ENCODE results near the gene FADD.

FADD gene

DNA sequence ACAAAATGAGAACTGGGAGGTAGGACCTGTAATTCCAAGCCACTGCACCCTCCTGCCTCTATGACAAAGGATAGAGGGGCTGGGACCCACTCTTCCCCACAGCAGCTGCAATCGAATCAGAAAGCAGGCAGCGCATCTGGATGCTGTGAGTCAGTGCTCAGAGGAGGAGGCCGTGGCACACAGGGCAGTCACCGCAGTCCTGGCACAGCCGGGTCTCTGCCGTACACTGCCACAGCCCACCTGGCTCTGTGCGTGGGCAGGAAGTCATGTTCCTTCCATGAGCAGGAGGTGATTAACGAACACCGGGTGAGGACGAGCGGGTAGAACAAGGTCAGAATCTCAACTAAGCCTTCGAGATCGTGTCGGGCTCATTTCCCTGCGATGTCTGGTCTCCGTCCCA is 37.2 kb downstream of the FADD start:
- no peak for DNase-seq

DNA sequence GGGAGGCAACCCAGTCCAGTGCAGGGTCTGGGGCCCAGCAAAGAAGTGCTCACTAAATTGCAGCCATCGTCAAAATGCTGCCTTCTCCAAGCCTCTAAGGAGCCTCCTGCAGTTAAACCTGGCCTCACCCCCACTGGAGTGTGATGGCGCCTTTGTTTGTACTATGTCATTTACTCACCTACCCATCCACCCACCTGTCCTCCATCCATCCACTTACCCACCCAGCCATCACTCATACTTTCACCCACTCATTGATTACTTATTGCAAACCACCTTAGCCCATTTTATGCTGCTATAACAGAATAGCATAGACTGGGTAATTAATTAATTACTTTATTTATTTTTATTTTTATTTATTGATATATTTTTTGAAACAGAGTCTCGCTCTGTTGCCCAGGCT is 38.6 kb downstream of the FADD start:
- no peak for DNase-seq

DNA sequence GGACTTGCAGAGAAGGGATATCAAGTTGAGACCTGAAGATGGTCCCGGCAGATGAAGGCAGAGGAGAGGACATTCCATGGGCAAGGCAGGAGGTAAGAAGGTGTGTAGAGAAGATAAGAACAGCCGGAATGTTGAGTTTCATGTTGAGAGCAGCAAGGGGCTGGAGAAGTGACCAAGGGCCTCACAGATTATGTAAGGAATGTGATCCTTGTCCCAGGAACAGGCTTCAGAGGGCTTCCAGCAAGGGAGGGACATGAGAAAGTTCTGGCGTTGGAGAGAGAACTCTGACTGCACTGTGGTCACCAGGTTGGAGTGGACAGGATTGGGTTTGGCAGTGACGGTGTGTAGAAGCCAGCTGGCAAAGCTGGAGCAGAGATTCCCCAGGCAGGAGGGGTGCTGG is 39.8 kb downstream of the FADD start:
- DNase-seq, result no peak

DNA sequence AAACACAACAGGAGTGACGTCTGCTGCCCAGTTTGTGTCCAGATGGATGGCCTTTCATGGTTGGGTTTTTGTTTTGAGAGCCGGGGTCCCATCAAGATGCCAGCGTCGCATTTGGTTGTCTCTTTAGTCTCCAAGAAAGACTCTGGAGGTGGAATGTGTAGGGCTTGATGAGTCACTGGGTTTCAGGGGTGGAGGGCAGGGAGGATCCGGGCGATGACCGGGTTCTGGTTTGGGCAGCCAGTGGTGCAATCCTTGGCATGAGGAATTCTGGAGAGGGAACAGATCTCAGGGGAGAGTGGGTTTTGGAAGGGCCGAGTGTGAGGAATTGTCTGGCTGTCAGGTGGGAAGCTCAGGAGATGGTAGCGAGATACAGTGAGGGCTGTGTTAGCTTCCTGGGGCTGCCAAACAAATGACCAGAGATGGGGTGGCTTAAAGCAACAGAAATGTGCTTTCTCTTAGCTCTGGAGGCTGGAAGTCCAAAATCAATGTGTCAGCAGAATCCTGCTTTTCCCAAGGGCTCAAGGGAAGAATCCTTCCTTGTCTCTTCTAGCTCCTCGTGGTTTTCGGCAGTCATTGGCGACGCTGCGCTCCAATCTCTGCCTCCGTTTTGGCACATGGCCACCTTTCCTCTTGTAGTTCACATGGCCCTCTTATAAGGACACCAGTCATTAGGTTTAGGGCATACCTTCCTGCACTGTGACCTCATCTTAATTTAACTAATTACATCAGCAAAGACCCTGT is 41.0 kb downstream of the FADD start:
- no peak for DNase-seq

DNA sequence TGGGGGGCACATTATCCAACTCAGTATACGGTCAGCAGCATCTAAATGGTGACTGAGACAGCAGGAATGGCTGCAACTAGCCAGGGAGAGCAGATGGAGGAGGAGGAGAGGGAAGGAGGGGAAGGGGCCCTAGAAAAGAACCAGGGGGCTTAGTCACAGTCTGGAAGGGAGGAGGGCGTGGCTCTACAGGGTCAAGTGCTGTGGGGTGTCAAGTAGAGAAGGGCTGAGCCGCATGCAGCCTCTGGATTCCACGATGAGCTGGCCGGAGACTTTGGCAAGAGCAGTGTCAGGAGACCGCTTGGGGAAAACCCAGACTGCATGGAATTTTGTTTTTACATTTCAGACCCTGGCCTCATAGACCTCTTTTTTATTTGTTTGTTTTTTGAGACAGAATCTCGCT is 41.6 kb downstream of the FADD start:
- no peak for DNase-seq

DNA sequence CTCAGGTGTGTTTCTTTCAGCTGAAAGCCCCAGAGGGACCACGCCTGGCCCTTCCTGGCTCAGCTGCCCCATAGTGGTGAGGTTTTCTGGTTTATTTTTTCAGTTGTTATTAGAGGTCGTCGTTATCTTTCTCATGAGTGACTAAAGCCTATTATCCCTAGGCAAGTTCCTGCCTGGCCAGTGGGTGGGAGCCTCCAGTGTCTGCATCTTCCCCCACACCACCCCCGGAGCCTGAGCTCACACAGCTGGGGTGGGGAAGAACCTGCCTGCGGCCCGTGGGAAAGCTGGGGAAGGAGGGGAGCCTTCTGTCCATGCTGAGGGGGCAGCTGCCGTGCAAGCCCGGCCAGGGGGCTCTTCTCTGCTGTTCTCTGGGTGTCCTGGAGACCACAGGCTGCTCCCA is 43.1 kb downstream of the FADD start:
- no peak for DNase-seq

DNA sequence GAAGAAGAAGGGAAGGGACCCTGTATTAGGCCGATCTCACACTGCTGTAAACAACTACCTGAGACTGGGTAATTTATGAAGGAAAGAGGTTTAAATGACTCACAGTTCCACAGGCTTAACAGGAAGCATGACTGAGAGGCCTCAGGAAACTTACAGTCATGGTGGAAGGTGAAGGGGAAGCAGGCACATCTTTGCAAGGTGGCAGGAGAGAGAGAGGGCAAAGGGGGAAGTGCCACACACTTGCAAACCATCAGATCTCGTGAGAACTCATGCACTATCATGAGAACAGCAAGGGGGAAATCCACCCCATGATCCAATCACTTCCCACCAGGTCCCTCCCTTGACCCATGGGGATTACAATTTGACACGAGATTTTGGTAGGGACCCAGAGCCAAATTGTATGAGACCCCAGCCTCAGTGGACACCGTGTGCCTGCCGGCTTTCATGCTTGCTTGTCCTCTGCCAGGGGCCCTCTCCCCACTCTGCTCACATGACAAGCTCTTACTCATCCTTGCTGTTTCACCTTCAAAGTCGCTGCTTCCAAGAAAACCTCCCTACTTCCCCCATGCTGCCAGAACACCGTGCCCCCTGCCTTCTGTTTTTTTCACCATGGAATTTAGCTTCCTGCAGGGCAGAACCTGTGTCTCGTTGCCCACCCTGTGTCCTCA is 44.1 kb downstream of the FADD start:
- no peak for DNase-seq

DNA sequence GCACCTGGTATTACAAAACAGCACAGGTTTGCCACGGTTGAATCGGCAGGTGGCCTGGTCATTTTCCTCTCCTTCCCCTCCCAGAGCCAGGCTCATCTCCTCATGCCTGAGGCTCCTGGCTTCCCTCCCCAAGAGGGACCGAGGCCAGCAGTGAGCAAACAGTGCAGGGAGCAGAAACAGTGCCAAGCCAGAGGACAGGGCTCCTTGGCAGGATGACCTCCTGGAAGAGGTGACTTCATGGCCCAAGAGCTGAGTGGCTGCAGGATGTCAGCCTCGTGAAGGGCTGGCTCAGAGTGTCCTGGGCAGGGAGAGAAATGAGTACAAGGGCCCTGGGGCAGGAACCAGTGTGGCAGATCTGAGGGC is 44.6 kb downstream of the FADD start:
- no peak for DNase-seq

DNA sequence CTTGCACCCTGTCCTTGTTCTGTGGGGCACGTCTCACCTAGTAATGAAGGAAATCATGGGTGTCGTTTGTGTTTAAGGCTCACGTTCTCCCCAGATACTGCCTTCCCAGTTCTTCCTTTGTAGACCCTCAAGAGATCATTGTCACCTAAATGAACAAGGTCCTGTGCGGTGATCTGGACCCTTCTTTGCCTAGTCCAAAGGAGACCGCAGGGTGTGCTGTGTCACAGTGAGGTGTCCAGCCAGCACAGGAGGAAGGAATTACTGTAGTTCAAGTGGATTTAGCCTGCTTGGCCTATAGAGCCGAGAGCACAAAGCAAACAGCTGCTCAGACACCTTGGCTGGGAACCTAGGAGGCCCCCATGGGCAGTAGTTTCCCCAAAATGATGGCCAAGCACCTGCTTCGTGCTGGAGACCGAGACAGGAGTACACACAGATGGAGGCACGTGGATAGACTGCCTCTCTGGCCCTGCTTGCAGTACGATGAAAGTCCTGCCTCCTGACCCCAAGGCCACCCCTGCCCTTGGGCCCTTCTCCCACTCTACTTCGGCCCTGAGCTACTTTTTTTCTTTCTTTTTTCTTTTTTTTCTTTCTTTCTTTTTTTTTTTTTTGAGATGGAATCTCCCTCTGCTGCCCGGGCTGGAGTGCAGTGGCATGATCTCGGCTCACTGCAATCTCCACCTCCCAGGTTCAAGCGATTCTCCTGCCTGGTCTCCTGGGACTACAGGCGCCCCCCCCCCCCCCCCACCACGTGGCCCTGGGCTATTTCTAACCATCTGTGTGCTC is 48.0 kb downstream of the FADD start:
- no peak for DNase-seq

DNA sequence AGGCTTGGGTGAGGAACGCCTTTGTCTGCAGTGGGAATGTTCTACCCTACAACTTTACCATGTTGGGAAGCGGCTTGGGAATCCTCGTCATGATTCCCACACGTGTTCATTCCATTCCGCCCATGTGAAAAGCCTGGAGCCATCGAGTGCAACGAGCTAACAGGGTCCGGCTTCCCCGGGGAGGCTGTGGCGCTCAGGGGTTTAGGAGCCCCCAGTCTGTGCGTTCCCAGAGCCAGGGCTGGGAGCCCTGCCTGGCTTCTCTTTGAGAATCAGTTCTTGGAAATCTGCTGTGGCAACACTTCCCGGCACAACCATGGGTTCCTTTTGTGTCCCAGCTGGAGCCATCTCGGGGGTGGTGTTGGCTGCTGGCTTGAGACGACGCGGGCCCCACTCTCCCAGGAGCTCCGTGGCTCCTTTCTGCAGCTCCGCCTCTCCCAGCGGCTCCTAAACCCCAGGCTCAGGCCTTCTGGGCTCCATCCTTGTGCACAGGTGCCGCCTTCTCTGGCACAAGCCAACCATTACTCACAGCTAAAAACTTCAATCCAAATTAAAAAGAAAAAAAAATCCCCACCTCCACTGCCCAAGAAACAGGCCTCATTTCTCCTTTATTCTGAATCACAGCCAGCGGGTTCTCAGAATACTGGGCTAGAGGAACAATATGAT is 48.7 kb downstream of the FADD start:
- DNase-seq, result no peak

DNA sequence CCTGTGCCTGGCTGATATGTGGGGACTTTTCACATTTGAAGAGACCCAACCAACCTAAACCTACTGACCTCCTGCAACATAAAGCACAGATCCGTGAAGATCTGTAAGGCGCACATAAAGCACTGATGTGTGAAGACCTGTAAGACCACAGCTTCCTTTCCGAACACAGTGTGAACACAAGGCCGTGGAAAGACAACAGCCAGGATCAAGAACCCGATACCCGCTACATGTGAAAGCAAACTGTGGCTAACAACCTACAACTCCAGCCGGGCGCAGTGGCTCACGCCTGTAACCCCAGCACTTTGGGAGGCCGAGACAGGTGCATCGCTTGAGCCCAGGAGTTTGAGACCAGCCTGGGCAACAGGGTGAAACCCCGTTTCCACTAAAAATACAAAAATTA is 49.7 kb downstream of the FADD start:
- DNase-seq, result no peak

DNA sequence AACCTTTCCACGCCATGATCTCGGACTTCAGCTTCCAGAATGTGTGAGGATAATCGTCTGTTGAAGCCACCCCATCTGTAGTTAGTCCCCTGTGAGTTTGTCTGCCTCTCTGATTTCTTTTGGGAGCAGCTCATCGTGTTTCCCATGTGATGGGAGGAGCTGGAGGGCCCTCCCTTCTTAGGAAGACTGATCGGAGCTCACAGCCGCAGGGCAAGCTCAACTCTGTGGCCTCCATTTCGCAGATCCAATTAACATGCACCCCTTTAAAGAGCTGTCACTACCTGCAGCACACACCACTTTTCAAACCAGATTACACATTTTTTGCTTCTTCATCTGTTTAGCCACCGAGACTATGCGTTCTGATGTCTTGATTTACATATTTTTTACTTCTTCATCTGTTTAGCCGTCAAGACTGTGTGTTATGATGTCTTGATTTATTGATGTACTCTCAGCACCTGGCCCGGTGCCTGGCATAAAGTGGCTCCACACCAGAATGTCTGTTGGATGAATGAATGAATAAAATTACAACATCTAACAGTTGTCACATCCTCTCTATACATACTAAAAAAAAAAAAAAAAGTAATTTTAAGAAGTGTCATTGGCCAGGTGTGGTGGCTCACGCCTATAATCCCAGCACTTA is 52.5 kb downstream of the FADD start:
- DNase-seq, result no peak
